Activated CD4-positive, alpha-beta T cell treated with anti-CD3 and anti-CD28 coated beads, Interleukin-10, Interleukin-2, amounts not matched to agents 100 ng/mL and 50 ng/mL, durations not matched to agents 16 hours and 8 hours (primary cell): ENCODE results near the gene HPCAL1.

Experiments
- DNase-seq: peaks from one replicate; pipeline ENCODE4 v3.0.0-alpha.2; 2020

HPCAL1 gene

GRCh38 chr2:10325278-10326145 is 22.8 kb downstream of the HPCAL1 start:
- no peak for DNase-seq

- DNase-seq = no peak
Observed at GRCh38 chr2:10326151-10326616, 23.5 kb downstream of the HPCAL1 start.

GRCh38 chr2:10326707-10327594 is 24.2 kb downstream of the HPCAL1 start:
- no peak for DNase-seq

GRCh38 chr2:10327896-10328669 is 25.4 kb downstream of the HPCAL1 start:
- DNase-seq = no peak

- no peak for DNase-seq
Observed at GRCh38 chr2:10328670-10329579, 26.2 kb downstream of the HPCAL1 start.

- no peak for DNase-seq
Observed at GRCh38 chr2:10329580-10329879, 26.8 kb downstream of the HPCAL1 start.

GRCh38 chr2:10329880-10330699 is 27.4 kb downstream of the HPCAL1 start:
- DNase-seq = no peak

- no peak for DNase-seq
Observed at GRCh38 chr2:10330700-10331026, 28.0 kb downstream of the HPCAL1 start.

- DNase-seq = peak; percentile 85
Observed at GRCh38 chr2:10331027-10331701, 28.5 kb downstream of the HPCAL1 start.

GRCh38 chr2:10331702-10332401 is 29.1 kb downstream of the HPCAL1 start:
- peak; percentile 64 for DNase-seq

GRCh38 chr2:10332402-10333246 is 29.9 kb downstream of the HPCAL1 start:
- peak; percentile 7 for DNase-seq

- DNase-seq = no peak
Observed at GRCh38 chr2:10333247-10333613, 30.5 kb downstream of the HPCAL1 start.

GRCh38 chr2:10333966-10334365 is 31.3 kb downstream of the HPCAL1 start:
- DNase-seq = no peak

GRCh38 chr2:10335046-10335840 is 32.5 kb downstream of the HPCAL1 start:
- no peak for DNase-seq

- DNase-seq = no peak
Observed at GRCh38 chr2:10336283-10336682, 33.6 kb downstream of the HPCAL1 start.

- no peak for DNase-seq
Observed at GRCh38 chr2:10337449-10338269, 35.0 kb downstream of the HPCAL1 start.
